Testis (tissue), 3 donors: Measurements from ENCODE around the gene UNC5CL. TPM values are rescaled to one million over a fixed set of nuclear protein-coding genes. Genes with fewer than 3 reads are reported as not detected.

ENCODE experiments used
- DNase-seq: peaks from one replicate; pipeline ENCODE4 v3.0.0-alpha.2; 2019
- H3K27ac ChIP-seq, 2 donors: fragments of 200-600 bp; sonication (generic); one replicate each; pipeline ENCODE4 v1.5.1; 2019
- H3K27me3 ChIP-seq: fragments of 200-600 bp; sonication (generic); one replicate; pipeline ENCODE4 v1.5.1; 2019
- H3K36me3 ChIP-seq: fragments of 200-600 bp; sonication (generic); one replicate; pipeline ENCODE4 v1.5.1; 2017; ENCODE audit warnings: low read depth; ENCODE audit errors: missing control alignments
- H3K4me1 ChIP-seq: fragments of 200-600 bp; sonication (generic); one replicate; pipeline ENCODE4 v1.5.1; 2019
- H3K4me3 ChIP-seq, 2 donors: fragments of 200-600 bp; sonication (generic); one replicate each; pipeline ENCODE4 v1.5.1; 2017 to 2019
- H3K9me3 ChIP-seq: fragments of 200-600 bp; sonication (generic); one replicate; pipeline ENCODE4 v1.5.1; 2017
- POLR2A ChIP-seq: fragments of 450-650 bp; IDR thresholded peaks from one replicate; pipeline ENCODE4 v1.6.1; 2017; ENCODE audit warnings: antibody characterized with exemption, mild to moderate bottlenecking, moderate library complexity
- WGBS, 2 donors: methylation state at CpG; one replicate each; pipeline ENCODE4 v1.1.5; 2018; 5-methylcytosine and 5-hydroxymethylcytosine counted together
- intact Hi-C: fragments of 100-400 bp; cut with DNase I; formaldehyde crosslinking; loops from one replicate; pipeline ENCODE4 v1.15.1; 2023; ENCODE audit warnings: low total_unique reads
- polyA plus RNA-seq: library from polyadenylated mRNA; stranded (reverse); fragments of 350-450 nt; fragmentation: Illumina TruSeq; extraction: RNeasy Lipid Tissue Mini Kit (QIAGEN cat#74804); gene quantifications from one replicate; pipeline ENCODE4 v1.2.3, GENCODE V29; 2014; ENCODE audit warnings: low read depth, low replicate concordance; ENCODE audit not compliant: insufficient read depth
- total RNA-seq, 2 donors: library from RNA; depleted of rRNA; stranded (reverse); fragments of >200 nt; gene quantifications; one replicate each; pipeline ENCODE4 v1.2.3, GENCODE V29; 2016
- TF ChIP-seq, protein P1 (sequence below), 3 experiments: fragments of 450-650 bp in 2 of 3; fragments of 200-600 bp in 1 of 3; sonication (generic) in 1 of 3; IDR thresholded peaks; one replicate each; pipeline ENCODE4 v1.5.1; 2016 to 2019; ENCODE audit warnings: antibody characterized with exemption in 3 of 3, mild to moderate bottlenecking in 2 of 3, moderate library complexity in 1 of 3

UNC5CL gene
- total and polyA plus RNA-seq, 3 donors from 2014 or later, result 2.0 to 3.2 (median 3.1) TPM

DNA sequence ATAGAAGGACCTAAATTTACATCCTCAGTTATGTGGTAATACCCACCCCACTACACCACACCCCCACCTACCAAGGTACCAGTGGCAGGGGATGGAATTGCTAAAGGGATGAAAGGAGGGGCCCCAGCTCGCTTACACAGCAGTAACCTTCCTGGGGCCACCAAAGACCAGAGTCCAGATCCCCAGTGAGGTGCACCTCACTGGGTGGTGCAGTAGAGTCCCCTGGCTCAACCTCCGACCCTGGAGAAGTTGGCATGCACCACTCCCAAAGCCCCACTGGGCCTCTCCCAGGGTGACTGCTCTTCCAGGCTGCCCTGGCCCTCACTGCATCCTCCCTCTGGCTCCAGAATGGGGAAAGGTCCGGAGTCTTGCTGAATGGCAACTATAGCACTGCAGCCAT lies 816 bp downstream of the UNC5CL start:
- 100% methylated on average over 1 to 3 of the region's 3 CpGs for WGBS, 2 donors
- intact Hi-C loops, result loop anchor here (10.0 kb wide), 1 partner anchor 143 kb away; no protein-coding TSS in a partner anchor
- no peak for DNase-seq
- no peak for TF ChIP-seq POLR2A
- TF ChIP-seq, protein P1, sequence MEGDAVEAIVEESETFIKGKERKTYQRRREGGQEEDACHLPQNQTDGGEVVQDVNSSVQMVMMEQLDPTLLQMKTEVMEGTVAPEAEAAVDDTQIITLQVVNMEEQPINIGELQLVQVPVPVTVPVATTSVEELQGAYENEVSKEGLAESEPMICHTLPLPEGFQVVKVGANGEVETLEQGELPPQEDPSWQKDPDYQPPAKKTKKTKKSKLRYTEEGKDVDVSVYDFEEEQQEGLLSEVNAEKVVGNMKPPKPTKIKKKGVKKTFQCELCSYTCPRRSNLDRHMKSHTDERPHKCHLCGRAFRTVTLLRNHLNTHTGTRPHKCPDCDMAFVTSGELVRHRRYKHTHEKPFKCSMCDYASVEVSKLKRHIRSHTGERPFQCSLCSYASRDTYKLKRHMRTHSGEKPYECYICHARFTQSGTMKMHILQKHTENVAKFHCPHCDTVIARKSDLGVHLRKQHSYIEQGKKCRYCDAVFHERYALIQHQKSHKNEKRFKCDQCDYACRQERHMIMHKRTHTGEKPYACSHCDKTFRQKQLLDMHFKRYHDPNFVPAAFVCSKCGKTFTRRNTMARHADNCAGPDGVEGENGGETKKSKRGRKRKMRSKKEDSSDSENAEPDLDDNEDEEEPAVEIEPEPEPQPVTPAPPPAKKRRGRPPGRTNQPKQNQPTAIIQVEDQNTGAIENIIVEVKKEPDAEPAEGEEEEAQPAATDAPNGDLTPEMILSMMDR (IDR thresholded peaks at IDR 0.05), result no peak
- no peaks in the 10 kb centered on the region for H3K9me3 ChIP-seq
- no peaks in the 10 kb centered on the region for H3K4me1 ChIP-seq
- no peak overlapping the region for H3K27ac ChIP-seq
- H3K36me3 ChIP-seq, result no peaks in the 10 kb centered on the region
- H3K27me3 ChIP-seq, result no peaks in the 10 kb centered on the region
- no peak overlapping the region for H3K4me3 ChIP-seq

GRCh38 chr6:41037107-41037900 lies 1.7 kb downstream of the UNC5CL start:
- intact Hi-C loops, result loop anchor here (10.0 kb wide), 1 partner anchor 143 kb away; no protein-coding TSS in a partner anchor
- Histone ChIP-seq H3K36me3 (no peaks in the 10 kb centered on the region), H3K4me3 (no peak overlapping the region), H3K27me3 (no peaks in the 10 kb centered on the region), H3K4me1 (no peaks in the 10 kb centered on the region), H3K27ac (no peak overlapping the region), H3K9me3 (no peaks in the 10 kb centered on the region)
- 79 to 92% methylated on average over 13 of the region's 13 CpGs for WGBS, 2 donors
- no peak for TF ChIP-seq POLR2A
- TF ChIP-seq, protein P1 (IDR thresholded peaks at IDR 0.05), result no peak
- DNase-seq, result no peak

GRCh38 chr6:41036601-41037000 lies 2.4 kb downstream of the UNC5CL start:
- DNase-seq, result no peak
- Histone ChIP-seq H3K4me1 (no peaks in the 10 kb centered on the region), H3K27ac (no peak overlapping the region), H3K9me3 (no peaks in the 10 kb centered on the region), H3K4me3 (no peak overlapping the region), H3K36me3 (no peaks in the 10 kb centered on the region), H3K27me3 (no peaks in the 10 kb centered on the region)
- 100% methylated on average over 2 of the region's 2 CpGs for WGBS, 2 donors
- intact Hi-C loops, result loop anchor here (10.0 kb wide), 1 partner anchor 142 kb away; no protein-coding TSS in a partner anchor
- TF ChIP-seq, protein P1 (IDR thresholded peaks at IDR 0.05), result no peak
- TF ChIP-seq POLR2A, result no peak

DNA sequence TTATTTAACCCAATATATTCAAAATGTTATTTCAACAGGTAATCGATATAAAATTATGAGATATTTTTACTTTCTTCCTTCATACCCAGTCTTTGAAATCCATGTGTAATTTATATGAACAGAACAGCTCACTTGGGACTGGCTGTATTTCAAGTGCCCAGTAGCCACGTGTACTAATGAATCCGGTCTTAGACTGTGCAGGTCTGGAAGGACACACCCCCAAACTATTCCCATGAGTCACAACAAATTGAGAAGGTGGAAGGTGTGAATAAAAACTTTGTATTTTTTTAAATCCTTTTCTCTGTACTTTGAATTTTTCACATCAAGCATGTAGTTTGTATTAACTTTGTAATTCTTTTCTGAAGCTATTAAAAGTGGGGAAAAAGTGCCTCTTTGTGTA lies 2.8 kb downstream of the UNC5CL start:
- intact Hi-C loops, result loop anchor here (10.0 kb wide), 1 partner anchor 141 kb away; no protein-coding TSS in a partner anchor
- DNase-seq, result no peak
- 65 to 69% methylated on average over 3 of the region's 3 CpGs for WGBS, 2 donors
- no peak for TF ChIP-seq POLR2A
- TF ChIP-seq, protein P1 (IDR thresholded peaks at IDR 0.05), result no peak
- Histone ChIP-seq H3K36me3 (no peaks in the 10 kb centered on the region), H3K27ac (no peak overlapping the region), H3K9me3 (no peaks in the 10 kb centered on the region), H3K4me1 (no peaks in the 10 kb centered on the region), H3K27me3 (no peaks in the 10 kb centered on the region), H3K4me3 (no peak overlapping the region)
